H1 (cell line): ENCODE data around the gene PLCL1. TPM values are rescaled to one million over a fixed set of nuclear protein-coding genes. Genes with fewer than 3 reads are reported as not detected.

Source experiments
- ASH2L ChIP-seq: fragments of 200-600, 300-600 bp; sonication (generic); IDR thresholded peaks from one replicate; pipeline ENCODE4 v1.7.1; 2017; ENCODE audit warnings: low read length
- CHD1 ChIP-seq: IDR thresholded peaks from 2 replicates; pipeline ENCODE4 v1.6.1; 2012; ENCODE audit warnings: low read depth, low read length, improper control_type of control experiment
- MAFK ChIP-seq: IDR thresholded peaks from 2 replicates; pipeline ENCODE4 v1.6.1; 2012; ENCODE audit warnings: low read depth, mild to moderate bottlenecking, improper control_type of control experiment, low read length
- polyA plus RNA-seq, 7 experiments: library from polyadenylated mRNA; depleted of rRNA in 3 of 7; stranded (reverse) in 5 of 7; unstranded in 2 of 7; fragments of >200 nt in 5 of 7; fragments of 200-250 nt in 2 of 7; gene quantifications; 1 replicate in 5 of 7; 2 replicates in 1 of 7; 4 replicates in 1 of 7; pipeline versions ENCODE4 v1.2.1 to v1.2.3, GENCODE V29; 2011 to 2013; ENCODE audit warnings: missing spikeins in 2 of 7, mixed read lengths in 2 of 7
- total RNA-seq: library from RNA; stranded (reverse); fragmentation: NEBNext Ultra II Directional; extraction: Animal tissue kit (Norgen Biotek cat#: 25700); gene quantifications from 2 replicates; pipeline ENCODE4 v1.2.1, GENCODE V29; 2021

PLCL1 gene
- total and polyA plus RNA-seq, 2 of the 8 experiments (the other 6 are each of a cell fraction or from before 2014, with no cell fraction given): not detected

DNA sequence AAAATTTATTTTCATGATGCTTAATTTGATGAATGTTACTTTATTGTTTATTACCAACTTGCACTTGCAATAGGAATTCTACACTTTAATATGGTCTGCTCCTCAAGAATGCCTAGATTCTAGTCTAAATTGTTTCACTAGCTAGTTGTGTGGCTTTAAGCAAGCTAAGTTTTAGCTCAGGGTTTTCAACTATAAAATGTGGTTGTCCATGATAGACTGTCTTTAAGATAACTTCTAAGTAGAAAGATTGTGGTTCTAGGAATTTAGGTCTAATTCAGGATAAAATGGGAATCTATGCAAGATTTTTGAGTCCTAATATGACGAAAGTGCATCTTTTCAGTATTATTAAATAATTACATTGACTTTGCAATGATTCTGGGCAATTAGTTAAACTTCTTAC is 294.0 kb downstream of the PLCL1 start (continued):
- TF ChIP-seq ASH2L (no peak), MAFK (no peak), CHD1 (no peak)
